BE2C (cell line): ENCODE results near the gene PPP1R12C.

ENCODE experiments used
- DNase-seq: peaks from one replicate; pipeline ENCODE4 v3.0.0-alpha.2; 2020
- H3K27me3 ChIP-seq: fragments of 250-450 bp; sonication (Bioruptor Pico); 2 replicates; pipeline ENCODE4 v1.5.1; 2020; ENCODE audit warnings: mild to moderate bottlenecking
- H3K36me3 ChIP-seq: fragments of 250-450 bp; sonication (Bioruptor Pico); 2 replicates; pipeline ENCODE4 v1.5.1; 2020; ENCODE audit warnings: mild to moderate bottlenecking
- H3K4me1 ChIP-seq: fragments of 250-450 bp; sonication (Bioruptor Pico); 2 replicates; pipeline ENCODE4 v1.5.1; 2020
- H3K4me3 ChIP-seq: 2 replicates; pipeline ENCODE4 v1.5.1; 2011; ENCODE audit warnings: low read depth, low read length
- H3K9me3 ChIP-seq: fragments of 250-450 bp; sonication (Bioruptor Pico); 2 replicates; pipeline ENCODE4 v1.5.1; 2020
- CTCF ChIP-seq: IDR thresholded peaks from 2 replicates; pipeline ENCODE4 v1.5.1; 2012; ENCODE audit warnings: mild to moderate bottlenecking, low read depth, low read length

Gene PPP1R12C

GRCh38 chr19:55080968-55081769 is 36.3 kb downstream of the PPP1R12C start:
- Histone ChIP-seq H3K4me1 (no peaks in the 10 kb centered on the region), H3K9me3 (peaks cover 9% of the 10 kb centered on the region; the same call in 1 of the 2 replicates), H3K4me3 (peak overlapping the region; percentile 54), H3K36me3 (no peaks in the 10 kb centered on the region), H3K27me3 (peaks cover 67% of the 10 kb centered on the region)
- TF ChIP-seq CTCF = no peak
- peak; percentile 86 for DNase-seq

GRCh38 chr19:55080121-55080967 is 37.1 kb downstream of the PPP1R12C start:
- H3K9me3 ChIP-seq = peaks cover 9% of the 10 kb centered on the region; the same call in 1 of the 2 replicates
- no peaks in the 10 kb centered on the region for H3K36me3 ChIP-seq
- H3K27me3 ChIP-seq = peaks cover 59% of the 10 kb centered on the region
- peak; percentile 93 for DNase-seq
- TF ChIP-seq CTCF = 0 out of 2 replicates have a peak, but pooled peaks have one; percentile 5
- peak overlapping the region; percentile 54 for H3K4me3 ChIP-seq
- H3K4me1 ChIP-seq = no peaks in the 10 kb centered on the region

GRCh38 chr19:55079400-55080038 is 37.9 kb downstream of the PPP1R12C start:
- Histone ChIP-seq H3K36me3 (no peaks in the 10 kb centered on the region), H3K4me3 (peak overlapping the region; percentile 23; the same call in 1 of the 2 replicates), H3K4me1 (no peaks in the 10 kb centered on the region), H3K9me3 (peaks cover 9% of the 10 kb centered on the region; the same call in 1 of the 2 replicates), H3K27me3 (peaks cover 51% of the 10 kb centered on the region)
- TF ChIP-seq CTCF = no peak
- DNase-seq = no peak

- no peak for DNase-seq
- H3K9me3 ChIP-seq = peaks cover 9% of the 10 kb centered on the region; the same call in 1 of the 2 replicates
- H3K36me3 ChIP-seq = no peaks in the 10 kb centered on the region
- peaks cover 47% of the 10 kb centered on the region for H3K27me3 ChIP-seq
- H3K4me1 ChIP-seq = no peaks in the 10 kb centered on the region
- no peak for TF ChIP-seq CTCF
- no peak overlapping the region for H3K4me3 ChIP-seq
These were observed 38.4 kb downstream of the PPP1R12C start for GRCh38 chr19:55078996-55079395.

- Histone ChIP-seq H3K9me3 (peaks cover 5% of the 10 kb centered on the region; the same call in 1 of the 2 replicates), H3K4me1 (no peaks in the 10 kb centered on the region), H3K36me3 (no peaks in the 10 kb centered on the region), H3K4me3 (no peak overlapping the region), H3K27me3 (peaks cover 38% of the 10 kb centered on the region)
- no peak for DNase-seq
- no peak for TF ChIP-seq CTCF
These were observed 40.3 kb downstream of the PPP1R12C start for GRCh38 chr19:55077106-55077505.
